Hindlimb muscle (tissue), 1 donor: ENCODE results near the gene GALNT1. TPM values are rescaled to one million over a fixed set of nuclear protein-coding genes. Genes with fewer than 3 reads are reported as not detected.
A peak's percentile ranks its signal among the peaks of the same experiment; 100 is the strongest.

ENCODE experiments used
- DNase-seq: peaks from one replicate; pipeline ENCODE4 v3.0.0-alpha.2; 2013
- polyA plus RNA-seq: library from polyadenylated mRNA; unstranded; fragments of 120-200 nt; gene quantifications from one replicate; pipeline ENCODE4 v1.2.1, GENCODE V29; 2013; ENCODE audit not compliant: insufficient read length

The GALNT1 gene
- polyA plus RNA-seq, 1 donor = 83.8 TPM

DNA sequence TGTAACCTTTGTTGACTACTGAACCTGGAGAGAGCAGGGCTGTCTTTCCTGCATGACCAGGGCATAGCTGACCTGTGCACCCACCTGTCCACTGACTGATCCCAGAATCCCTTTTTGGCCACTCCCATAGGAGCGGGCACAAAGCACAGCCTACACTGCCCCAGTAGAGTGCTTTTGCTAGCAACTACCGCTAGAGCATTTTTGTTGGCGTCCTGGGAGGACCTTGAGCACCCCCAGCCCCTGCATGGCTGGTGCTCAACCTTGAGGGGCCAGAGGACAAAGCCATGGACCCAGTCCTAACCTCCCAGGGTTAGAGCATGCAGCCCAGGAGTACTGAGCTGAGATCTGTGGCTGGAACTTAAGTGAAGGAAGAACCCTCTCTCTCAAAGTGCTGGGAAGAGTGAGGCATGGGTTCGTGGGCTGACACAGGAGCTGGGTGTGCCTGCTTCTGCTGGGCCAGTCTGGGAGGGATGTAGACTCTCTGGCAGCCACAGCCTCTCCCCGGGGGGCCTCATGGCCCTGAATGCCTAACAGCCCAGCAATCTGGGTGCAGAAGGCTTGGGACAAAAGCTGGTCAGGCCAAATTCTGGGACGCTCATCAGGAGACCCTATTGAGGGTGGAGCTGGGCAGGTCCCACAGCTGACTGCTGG lies 140.0 kb downstream of the GALNT1 start:
- no peak for DNase-seq

DNA sequence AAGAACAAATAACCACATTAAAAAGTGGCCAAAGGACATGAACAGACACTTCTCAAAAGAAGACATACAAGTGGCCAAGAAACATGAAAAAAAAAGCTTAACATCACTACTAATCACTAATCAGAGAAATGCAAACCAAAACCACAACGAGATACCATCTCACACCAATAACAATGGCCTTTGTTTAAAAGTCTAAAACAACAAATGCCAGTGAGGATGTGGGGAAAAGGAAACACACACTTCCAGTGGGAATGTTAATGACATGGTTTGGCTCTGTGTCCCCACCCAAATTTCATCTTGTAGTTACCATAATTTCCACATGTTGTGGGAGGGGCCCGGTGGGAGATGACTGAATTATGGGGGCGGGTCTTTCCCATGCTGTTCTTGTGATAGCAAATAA lies 147.1 kb downstream of the GALNT1 start:
- no peak for DNase-seq

DNA sequence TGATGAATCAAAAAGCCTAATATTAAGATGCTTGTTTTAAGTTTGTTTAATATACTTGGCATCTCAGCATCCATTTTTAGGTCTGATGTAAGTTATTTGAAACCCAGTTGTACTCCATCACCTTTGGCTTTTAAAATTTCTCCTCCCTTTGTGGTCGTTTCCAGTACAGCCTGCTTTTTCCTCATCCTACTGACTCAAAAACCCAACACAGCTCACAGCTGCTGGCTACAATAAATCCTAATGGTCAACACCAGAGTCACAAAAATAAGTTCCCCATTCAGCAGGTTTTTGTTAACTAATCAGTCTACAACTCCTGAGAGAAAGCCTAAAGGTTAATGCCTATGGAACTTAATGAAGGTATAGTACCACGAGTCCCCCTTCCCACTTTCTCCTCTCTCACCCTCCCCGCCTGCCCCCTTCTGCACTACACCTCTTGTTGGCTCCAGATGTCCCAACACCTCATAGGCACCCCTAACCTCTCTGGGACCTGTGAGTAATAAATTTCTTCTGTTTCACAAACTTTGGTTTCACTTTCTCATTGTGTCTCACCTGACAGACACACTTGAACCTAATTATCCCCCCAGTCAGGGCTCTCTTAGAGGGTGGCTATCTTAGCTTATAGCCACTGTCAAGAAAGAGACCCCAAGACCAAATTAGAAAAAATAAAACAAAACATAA lies 148.6 kb downstream of the GALNT1 start:
- no peak for DNase-seq

DNA sequence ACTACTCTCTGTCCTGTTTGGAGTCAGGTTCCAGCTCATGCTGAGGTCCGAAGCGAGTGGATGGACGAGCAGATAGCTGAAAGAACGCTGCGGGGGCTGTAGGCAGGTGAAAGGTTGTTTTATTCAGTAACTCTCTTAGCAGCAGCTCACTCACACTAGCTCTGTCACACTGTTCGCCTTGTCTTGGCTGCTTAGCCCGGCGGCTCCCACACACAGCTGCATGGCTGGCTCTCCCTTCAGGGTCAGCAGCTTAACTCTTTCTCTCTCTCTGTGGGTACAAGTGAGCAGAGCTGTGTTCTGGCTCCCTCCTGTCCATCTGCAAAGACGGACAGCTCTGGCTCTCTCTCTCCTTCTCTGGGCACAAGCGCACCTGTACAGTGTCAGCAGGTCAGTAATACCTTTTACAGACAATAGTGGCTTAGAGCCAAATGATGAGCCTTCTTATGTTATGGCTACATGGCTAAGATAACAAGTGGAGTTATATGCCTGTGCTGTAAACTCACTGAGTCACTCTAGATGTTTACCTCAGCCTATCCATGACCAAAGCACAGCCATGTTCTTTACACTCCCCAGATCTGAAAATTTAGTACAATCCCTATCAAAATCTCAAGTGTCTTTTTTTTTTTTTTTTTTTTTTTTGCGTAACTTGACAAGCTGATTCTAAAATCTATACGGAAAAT lies 149.3 kb downstream of the GALNT1 start:
- peak; percentile 33 for DNase-seq

DNA sequence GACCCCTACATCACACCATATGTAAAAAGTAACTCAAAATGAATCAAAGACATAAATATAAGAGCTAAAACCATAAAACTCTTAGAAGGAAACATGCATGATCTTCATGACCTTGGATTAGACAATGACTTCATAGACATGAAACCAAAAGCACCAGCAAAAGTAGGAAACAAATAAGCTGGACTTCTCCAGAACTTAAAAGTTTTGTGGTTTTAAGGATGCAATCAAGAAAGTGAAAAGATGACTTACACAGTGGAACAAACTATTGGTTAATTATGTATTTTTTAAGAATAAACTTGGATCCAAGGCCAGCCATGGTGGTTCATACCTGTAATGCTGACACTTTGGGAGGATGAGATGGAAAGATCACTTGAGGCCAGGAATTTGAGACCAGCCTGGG lies 150.2 kb downstream of the GALNT1 start:
- DNase-seq = no peak

DNA sequence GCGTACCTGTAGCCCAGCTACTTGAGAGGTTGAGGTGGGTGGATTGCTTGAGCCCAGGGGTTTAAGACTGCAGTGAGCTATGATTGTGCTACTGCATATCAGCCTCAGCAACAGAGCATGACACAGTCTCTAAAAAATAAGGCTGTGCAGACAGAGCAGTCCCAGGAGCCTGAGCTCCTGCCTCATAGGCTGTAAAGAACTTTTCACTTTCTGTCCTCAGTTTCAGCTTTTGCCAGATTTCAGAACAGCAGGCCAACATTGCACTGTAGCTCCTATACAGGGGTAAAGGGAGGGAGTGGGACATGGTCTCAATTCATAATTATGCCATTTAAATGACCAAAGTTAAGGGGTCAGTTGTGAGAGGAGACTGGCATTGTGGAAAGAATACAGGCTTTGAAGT lies 150.6 kb downstream of the GALNT1 start:
- peak; percentile 36 for DNase-seq

DNA sequence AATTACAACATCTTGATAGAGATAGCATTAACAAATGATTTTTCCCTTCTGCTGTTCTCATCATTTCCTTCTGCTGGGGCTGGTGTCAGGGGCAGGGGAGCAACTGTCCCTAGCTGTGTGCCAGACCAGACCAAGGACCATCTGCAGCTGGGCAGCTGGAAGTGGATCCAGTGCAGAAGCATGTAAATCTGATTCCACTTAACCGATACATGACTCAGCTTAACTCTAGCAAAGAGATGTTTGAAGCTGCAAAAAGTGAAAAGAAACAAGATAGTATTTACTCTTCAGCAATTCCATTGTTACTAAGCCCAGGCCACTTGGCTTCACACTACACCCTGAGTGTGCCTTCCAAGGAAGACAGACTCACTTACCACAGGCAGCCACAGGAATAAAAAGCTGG lies 151.1 kb downstream of the GALNT1 start:
- DNase-seq = peak; percentile 37

DNA sequence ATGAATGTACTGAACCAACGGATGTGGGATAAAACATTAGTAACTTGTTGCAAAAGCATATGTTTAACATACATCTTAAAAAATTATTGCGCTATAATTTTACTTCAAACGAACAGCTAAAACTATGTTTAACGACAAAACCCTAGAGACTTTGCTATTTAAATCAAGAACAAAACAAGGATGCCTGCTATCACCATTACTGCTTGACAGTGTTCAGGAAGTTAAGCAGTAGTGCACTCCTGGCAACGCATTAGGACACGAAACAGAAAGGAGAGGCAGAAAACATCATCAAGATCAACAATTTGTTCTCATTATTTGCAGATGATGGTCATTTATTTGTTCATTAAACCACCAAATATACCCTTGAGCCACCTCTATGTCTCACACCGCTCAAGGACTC lies 151.9 kb downstream of the GALNT1 start:
- DNase-seq = no peak

DNA sequence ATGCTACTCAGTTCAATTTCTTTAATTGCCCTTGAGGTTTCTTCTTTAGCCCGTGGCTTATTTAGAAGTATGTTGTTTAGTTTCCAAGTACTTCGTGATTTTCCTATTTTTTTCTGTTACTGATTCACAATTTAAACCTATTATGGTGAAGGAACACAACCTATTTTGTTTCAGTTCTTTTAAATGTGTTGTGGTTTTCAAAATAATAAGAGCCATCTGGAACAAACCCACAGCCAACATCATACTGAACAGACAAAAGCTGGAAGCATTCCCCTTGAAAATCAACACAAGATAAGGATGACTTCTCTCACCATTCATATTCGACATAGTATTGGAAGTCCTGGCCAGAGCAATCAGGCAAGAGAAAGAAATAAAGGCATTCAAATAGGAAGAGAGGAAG lies 155.2 kb downstream of the GALNT1 start:
- DNase-seq = no peak

DNA sequence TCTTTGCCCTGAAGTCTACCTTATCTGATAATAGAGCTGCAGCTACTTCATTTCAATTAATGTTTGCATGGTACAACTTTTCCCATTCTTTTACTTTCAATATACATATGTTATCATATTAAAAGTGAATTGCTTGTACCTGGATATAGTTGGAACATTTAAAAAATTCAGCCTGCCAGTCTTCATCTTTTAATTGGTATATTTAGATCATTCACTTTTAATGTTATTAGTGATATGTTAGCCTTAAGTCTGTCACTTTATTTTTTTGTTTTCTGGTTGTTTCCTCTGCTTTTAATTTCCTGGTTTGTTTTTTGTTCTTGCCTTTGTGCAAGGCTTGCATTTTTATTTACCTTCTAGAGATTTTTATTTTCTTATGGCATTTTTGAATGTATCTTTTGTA lies 158.2 kb downstream of the GALNT1 start:
- DNase-seq = no peak

DNA sequence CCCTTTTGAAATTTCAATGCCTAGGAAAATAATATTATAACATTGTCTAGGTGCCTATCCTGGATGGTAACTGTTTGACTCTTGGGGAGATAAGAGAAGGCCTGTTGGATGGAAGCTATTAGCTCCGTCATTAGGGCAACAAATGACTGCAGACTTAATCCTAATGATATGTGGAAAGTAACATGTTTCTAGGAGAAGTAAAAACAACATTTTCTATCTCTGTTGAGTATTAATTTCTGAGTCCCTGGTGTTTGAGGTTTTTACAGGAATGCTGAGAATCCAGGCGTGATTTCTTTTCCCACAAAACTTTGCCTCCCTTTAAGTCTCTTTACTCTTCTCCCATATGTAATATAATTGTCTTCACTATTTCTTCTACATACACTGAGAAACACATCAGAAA lies 159.1 kb downstream of the GALNT1 start:
- no peak for DNase-seq

DNA sequence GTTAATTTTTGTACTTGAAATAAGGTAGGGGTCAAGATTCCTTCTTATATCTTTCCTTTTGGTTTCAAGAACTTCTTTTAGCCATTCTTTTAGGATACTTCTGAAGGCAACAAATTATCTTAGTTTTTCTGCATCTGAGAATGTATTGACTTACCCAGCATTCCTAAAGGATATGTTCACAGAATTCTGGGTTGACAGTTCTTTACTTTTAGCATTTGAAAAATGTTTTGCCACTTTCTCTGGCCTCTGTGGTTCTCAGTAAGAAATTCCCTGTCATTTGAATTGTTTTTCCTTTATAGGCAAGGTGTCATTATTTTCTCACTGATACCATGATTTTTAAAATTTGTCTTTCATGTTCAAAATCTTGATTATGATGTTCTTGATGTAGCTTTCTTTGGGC lies 162.4 kb downstream of the GALNT1 start:
- DNase-seq = no peak

DNA sequence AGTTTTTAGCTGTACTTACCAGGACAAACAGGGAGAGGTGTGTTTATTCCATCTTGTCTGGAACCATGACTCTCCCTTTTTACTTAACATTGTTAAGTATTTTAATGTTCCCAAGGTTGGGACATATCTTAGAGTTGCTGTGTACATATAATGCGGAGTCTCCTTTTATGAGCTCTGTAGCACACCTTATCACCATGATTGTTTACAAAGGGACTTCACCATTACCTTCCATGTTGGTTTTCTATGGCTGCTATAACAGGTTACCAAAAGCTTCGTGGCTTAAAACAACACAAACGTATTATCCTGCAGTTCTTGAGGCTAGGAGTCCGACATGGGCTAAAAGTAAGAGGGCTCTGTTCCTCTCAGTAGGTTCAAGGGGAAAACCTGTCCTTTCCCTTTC lies 164.3 kb downstream of the GALNT1 start:
- DNase-seq = no peak

DNA sequence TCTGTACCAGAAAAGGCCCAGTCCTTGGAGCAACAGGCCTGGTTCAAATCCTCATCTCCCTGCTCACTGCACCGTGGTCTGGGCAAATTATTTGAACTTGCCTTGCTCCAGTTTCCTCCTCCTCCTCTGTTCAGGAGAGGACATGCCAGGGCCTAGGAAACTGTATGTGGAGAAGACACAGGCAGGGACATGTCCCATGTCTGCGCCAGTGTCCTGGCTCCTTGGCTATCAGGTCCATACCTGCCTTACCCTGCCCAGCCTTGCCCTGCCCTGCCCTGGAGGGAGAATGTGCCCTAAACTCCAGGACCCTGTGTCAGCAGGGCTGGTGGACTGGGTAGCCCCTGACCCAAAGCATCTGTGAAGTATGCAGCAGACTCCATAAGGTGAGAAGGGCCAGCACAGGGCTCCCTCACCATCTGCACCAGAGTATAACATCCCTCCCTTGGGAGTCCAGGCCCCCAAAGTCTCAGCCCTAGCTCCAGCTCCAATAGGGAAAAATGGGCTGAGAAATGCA lies 165.3 kb downstream of the GALNT1 start:
- no peak for DNase-seq

DNA sequence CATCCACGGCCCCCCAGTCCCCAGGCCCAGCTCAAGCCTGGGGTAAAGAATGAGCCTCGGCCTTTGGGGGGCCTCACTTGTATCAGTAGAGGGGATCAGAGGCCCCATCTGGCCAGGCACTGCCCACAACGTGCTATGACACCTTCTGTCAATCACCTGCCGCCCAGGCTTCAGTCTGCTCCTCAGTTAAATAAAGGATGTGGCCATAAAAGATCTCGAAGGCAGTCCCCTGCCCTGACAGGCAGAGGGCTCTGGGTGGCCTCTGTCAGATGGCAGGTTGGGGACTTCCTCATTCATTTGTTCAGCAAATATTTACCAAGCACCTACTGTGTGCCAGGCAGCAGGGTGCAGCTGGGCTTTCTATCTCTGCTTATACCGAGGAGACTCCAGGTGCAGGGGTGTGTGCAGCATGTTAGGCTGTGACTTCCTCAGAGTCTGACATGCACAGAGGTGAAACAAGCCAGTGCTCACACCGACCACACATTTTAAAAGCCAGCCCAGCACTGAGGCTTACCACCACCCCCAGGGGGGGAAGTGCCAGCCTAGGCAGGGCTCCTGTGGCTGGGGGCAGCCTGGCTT lies 166.4 kb downstream of the GALNT1 start:
- no peak for DNase-seq

DNA sequence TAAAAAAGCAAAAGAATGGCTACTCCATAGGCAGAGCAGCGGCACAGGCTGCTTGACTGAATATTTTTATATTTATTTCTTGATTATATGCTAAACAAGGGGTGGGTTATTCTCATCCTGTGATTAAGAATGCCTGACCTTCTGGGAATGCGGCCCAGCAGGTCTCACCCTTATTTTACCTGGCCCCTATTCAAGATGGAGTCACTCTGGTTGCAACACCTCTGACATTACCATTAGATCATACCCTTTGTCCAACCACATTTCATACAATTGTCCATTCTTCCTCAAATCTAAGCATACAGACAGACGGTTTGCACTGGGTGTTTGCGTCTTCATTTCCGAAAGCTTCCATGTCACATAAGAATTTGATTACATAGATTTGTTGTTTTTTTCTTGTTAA lies 168.2 kb downstream of the GALNT1 start:
- no peak for DNase-seq

DNA sequence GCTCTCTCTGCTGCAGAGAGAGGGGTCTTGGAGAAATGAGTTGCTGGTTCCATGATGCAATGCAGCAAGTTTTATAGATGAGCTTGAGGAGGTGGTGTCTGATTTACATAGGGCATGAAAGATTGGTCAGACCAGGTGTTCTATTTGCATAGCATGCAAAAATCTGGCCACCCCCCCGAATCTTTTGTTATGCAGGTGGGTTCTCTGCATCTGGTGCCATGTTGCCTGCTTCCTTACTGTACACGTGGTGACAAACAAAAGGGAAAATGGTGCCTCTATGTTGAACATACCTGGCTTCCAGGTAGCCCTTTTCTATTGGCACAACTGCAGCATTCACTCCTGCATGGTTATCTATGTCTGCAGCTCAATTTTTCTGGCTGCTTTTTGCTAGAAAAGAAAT lies 169.4 kb downstream of the GALNT1 start:
- no peak for DNase-seq

DNA sequence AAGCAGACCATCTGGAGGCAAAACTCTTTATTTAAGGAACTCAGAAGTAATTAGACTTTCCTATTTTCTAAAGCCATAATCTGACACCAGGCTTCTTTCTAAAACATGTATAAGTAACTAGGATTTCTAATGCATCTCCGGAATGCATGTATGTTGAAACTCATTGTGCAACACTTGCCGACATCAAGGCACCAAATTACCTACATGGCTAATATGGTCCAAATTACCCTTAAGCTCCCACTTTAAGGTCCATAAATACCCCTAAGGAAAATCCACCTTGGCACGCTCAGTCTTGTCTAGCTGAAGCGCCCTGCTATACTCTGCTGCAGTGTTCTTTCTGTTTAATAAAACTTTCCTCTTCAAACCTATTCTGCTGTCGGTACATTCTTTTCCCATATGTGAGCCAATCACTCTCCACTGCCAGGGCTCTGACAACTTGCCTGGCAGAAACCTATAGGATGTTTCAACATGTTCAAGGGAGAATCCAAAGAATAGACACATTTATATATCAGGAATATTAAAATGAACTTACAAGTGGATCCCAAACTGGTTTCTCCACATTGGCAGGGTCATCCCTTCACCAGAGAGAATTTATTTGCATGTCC lies 171.9 kb downstream of the GALNT1 start:
- DNase-seq = no peak

DNA sequence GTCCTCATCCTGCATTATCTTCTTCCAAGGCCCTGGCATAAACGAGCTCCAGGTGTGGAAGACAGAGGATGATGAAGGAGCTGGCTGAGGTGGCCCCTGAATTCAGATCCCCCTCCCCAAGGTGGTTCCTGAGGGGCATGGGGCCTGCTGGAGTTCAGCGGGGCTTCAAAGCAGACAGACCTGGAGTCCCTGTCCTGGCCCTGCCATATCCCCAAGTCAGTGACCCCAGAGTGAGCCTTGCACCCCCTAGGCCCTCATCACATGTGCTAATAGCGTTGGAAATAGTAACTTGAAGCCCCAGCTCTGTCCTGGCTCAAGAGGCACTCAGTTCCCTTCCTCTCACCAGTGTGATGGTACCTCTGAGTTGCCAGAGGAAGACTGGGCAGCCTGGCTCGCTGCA lies 172.9 kb downstream of the GALNT1 start:
- DNase-seq = no peak

DNA sequence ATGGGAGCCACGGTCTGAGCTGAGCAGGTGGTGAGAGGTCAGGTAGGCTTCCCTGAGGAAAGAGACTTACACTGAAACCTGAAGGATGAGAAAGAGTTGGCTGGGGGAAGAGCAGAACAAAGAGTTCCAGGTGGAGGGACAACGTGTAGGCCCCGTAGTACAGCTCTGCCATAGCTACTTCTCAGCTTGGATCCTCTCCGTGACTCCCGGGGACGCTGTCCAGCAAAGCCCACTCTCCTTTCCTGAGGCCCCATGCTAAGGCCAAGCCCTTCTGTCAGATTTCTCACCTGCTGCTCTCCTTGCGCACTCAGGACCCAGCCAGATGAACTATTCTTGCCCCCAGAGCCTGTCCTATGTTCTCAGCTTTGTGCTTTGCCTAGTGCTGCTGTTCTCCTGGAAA lies 173.8 kb downstream of the GALNT1 start:
- no peak for DNase-seq

DNA sequence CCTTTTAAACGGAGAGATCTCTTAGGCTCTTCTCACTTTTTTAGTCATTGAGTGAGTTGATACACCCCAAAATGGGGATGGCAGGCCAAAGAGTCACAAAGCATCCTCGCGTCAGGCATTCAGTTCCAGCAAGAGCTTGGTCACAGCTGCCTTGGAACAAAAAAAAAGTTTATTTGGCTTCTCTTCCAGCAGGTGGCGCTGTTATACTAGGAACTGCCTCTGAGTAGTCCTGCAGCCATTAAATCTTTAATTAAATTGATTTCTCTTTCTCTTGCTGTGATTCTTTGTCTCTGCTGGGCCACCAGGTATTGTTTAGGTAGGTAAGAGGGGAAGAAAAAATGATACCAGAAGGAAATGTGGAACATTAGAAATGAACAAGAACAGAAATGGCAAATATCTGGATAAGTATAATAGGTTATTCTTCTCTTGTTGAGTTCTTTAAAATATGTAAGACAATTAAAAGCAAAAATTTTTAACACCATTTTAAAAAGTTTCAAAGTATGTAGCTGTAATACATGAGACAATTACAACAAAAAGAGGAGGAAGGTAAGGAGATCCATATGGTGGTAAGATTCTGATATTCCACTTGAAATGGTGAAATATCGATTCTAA lies 175.1 kb downstream of the GALNT1 start:
- no peak for DNase-seq
